8988T (cell line): ENCODE results near the gene GPR176.

Experiments
- DNase-seq: peaks from one replicate; pipeline ENCODE4 v3.0.0; 2011

Gene GPR176, protein sequence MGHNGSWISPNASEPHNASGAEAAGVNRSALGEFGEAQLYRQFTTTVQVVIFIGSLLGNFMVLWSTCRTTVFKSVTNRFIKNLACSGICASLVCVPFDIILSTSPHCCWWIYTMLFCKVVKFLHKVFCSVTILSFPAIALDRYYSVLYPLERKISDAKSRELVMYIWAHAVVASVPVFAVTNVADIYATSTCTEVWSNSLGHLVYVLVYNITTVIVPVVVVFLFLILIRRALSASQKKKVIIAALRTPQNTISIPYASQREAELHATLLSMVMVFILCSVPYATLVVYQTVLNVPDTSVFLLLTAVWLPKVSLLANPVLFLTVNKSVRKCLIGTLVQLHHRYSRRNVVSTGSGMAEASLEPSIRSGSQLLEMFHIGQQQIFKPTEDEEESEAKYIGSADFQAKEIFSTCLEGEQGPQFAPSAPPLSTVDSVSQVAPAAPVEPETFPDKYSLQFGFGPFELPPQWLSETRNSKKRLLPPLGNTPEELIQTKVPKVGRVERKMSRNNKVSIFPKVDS

GRCh38 chr15:39919748-39920509, at the start of gene GPR176:
Gene GPR176 (minus strand): TSS chr15:39920266. CDS start chr15:39920026, 240 bp downstream.
- peak; percentile 40 for DNase-seq

GRCh38 chr15:39969002-39969394, 48.9 kb upstream of the GPR176 start:
- DNase-seq, result no peak

GRCh38 chr15:39968273-39969001, 48.4 kb upstream of the GPR176 start:
- DNase-seq, result no peak

- DNase-seq, result no peak
These were observed 46.5 kb upstream of the GPR176 start for GRCh38 chr15:39966521-39966920.

DNA sequence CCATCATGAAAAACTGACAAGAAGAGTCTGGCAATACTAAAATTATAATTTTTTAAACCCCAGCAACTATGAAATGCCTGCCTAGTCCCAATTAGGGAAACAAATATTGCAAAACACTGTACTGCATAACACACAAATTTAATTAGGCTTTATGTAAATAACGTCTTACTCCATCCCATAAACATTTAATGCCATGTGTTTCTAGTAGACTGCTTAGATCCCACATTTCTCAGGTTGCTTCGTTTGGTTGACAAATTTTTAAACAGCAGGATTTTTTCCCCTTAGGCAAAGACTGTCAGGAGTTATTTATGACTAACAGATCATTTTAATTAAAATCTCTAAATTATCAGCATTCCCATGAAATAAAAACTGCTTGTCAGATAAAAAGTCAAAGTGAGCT, 43.7 kb upstream of the GPR176 start:
- no peak for DNase-seq

DNA sequence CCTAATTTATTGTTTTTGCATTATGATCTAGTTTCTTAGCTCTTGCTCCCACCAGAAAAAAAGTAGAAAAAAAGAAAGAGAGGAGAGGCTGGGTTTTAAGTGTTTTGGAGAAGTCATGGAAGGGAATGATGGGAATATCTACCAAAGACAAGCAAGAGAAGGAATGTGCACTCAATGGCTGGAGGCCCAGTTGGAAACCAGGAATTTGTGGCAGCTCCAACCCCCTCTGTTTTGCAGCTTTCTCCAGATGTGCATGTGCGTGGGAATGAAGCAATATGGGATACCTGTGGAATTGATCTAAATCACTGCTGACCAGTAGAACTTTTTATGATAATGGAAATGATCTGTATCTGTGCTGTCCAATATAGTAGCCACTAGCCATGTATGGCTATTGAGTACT, 41.0 kb upstream of the GPR176 start:
- no peak for DNase-seq

DNA sequence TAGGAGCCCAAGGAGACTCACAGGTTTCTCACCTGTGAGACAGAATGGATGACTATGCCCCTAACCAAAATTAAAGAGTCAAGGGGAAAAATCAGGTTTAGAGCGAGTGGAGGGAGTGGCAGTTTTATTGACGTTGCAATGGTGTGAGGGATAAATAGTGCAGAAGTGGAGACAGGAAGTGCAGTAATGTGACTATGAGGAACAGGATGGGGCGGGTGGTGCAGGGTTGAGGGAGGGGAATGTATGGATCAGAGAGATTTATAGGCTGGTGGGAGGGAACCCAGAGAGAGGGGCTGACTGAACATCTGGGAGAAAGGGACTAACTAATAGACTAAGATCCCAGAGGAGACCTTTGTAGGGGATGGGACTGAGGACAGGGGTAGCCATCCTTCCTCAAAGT, 40.3 kb upstream of the GPR176 start:
- DNase-seq, result no peak

GRCh38 chr15:39959411-39959810, 39.3 kb upstream of the GPR176 start:
- no peak for DNase-seq

- DNase-seq, result no peak
These were observed 37.4 kb upstream of the GPR176 start for GRCh38 chr15:39957481-39957880.

DNA sequence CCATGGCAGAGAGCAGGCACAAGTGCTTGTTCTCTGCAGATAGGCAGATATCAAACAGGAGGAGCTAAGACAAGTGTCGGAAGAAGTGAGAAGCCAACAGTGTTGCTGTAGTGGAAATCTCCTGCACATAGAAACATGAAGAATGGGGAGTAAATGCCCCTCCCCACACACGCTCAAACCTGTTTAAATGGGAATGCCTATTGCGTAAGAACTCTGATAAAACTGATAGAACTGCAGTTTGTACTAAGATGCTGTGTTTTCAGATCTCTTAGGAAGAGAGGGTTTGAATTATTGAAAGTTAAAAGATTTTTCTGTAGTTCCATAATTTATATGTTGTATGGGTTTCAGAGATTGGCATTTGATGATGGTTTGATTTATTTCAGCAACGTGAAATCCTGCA, 33.5 kb upstream of the GPR176 start:
- DNase-seq, result no peak

DNA sequence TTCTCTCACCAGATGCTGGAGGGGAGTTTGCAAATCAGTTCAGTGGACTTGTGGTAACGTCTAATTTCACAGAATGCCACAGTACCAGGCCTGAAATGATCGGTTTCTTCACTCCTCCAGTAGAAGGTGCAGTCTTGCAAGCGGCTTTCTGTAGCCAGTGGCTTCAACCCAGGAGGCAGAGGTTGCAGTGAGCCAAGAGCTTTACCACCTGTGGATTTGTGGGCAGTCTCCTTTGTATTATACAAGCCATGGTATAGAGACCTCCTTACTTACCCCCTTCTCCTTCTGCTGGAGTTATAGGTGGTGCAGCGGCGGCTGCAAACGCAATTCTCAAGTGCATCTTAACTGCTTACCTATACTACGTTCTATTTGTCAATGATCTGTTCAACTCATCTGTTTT, 31.5 kb upstream of the GPR176 start:
- DNase-seq, result no peak

- DNase-seq, result no peak
These were observed 28.8 kb upstream of the GPR176 start for GRCh38 chr15:39948817-39949216.

- DNase-seq, result no peak
These were observed 27.5 kb upstream of the GPR176 start for GRCh38 chr15:39947401-39948197.

DNA sequence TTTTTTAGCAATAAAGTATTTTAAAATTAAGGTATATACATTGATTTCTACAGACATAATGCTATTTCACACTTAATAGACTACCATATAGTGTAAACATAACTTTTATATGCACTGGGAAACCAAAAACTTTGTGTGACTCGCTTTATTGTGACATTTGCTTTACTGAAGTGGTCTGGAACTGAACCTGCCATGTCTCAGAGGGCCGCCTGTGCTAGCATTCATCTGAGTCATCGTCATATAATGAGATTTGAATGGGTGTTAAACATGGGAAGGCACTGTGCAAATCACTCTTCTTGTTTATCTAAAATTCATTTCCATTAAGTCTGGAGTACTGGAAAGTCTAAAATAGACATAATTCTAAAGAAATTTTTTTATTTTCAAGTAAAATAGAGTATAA, 26.8 kb upstream of the GPR176 start:
- no peak for DNase-seq

- no peak for DNase-seq
These were observed 24.7 kb upstream of the GPR176 start for GRCh38 chr15:39944726-39945125.

- DNase-seq, result no peak
These were observed 22.7 kb upstream of the GPR176 start for GRCh38 chr15:39942753-39943150.

DNA sequence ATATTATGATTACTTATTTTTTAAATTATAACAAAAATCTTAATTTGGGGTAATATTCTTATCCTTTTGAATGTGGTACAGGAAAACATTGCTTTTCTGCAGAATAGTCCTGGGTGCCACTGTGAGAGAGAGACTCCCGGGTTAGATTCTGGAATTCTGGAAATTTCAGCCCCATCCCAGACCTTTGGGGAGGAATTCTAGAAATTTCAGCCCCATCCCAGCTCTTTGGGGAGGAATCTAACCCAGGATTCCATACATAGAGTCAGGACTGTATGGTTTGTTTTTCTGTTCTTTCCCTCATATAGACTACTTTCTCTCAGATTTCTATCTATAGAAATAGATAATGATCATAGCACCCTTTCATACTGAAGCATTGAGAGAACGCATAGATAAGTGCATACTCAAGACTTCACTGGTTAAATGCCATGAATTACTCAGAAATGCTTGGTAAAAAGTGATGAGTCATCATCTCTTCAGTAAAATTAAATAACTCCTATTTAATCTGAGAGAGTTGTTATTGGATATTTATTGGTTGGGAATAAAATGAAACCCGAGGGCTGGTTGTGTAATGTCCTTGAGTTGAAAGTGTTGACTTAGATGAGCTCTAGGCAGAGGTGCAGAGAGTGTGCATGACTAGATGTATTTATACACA, 22.2 kb upstream of the GPR176 start:
- no peak for DNase-seq

GRCh38 chr15:39939487-39940452, 19.7 kb upstream of the GPR176 start:
- no peak for DNase-seq

DNA sequence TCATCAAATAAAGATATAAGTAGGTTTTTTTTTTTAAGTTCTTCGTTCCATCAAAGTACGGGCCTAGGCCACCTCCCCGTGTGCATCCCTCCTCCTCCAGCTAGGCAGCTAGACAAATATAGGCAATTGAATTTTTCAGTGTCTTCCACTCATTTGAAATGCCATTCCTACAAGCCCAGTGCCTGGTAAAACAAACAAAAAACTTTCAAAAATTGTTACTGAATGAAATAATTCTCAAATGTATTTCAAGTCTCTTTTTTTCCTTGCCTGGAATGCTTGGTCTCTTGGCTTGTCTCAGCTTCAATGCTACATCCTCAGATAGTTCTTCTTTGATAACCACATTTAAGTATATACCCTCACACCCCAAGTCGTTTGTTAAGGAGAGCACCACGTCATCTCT, 17.6 kb upstream of the GPR176 start:
- no peak for DNase-seq

GRCh38 chr15:39936681-39937080, 16.6 kb upstream of the GPR176 start:
- no peak for DNase-seq

GRCh38 chr15:39936187-39936586, 16.1 kb upstream of the GPR176 start:
- no peak for DNase-seq
